HepG2 (cell line): ENCODE measurements around the gene POP7. TPM values are rescaled to one million over a fixed set of nuclear protein-coding genes. Genes with fewer than 3 reads are reported as not detected.

Source experiments
- AHR ChIP-seq: IDR thresholded peaks from 2 replicates; pipeline ENCODE4 v1.6.1; 2018; ENCODE audit warnings: missing genetic modification reagents, missing compliant biosample characterization
- ATF6 ChIP-seq: sonication (generic); formaldehyde crosslinking; conservative IDR thresholded peaks from 2 replicates; pipeline ENCODE4 v1.4.0; 2020; ENCODE audit warnings: missing genetic modification reagents
- ATF7-NPFF ChIP-seq: sonication (generic); formaldehyde crosslinking; IDR thresholded peaks from 2 replicates; pipeline ENCODE4 v1.8.1; 2023; ENCODE audit warnings: mild to moderate bottlenecking, low read depth, missing genetic modification reagents, moderate library complexity
- DR1 ChIP-seq: sonication (generic); formaldehyde crosslinking; IDR thresholded peaks from 2 replicates; pipeline ENCODE4 v1.8.0; 2021; ENCODE audit warnings: mild to moderate bottlenecking, missing genetic modification reagents, inconsistent platforms
- GABPB1 ChIP-seq: IDR thresholded peaks from 2 replicates; pipeline ENCODE4 v1.6.1; 2016; ENCODE audit warnings: mild to moderate bottlenecking, missing genetic modification reagents, moderate library complexity, missing compliant biosample characterization
- HHEX ChIP-seq: IDR thresholded peaks from 2 replicates; pipeline ENCODE4 v1.6.1; 2016; ENCODE audit warnings: control low read depth
- MEF2D ChIP-seq: sonication (generic); formaldehyde crosslinking; IDR thresholded peaks from 2 replicates; pipeline ENCODE4 v1.5.1; 2020; ENCODE audit warnings: mild to moderate bottlenecking, missing genetic modification reagents
- NRL ChIP-seq: sonication (generic); formaldehyde crosslinking; IDR thresholded peaks from 2 replicates; pipeline ENCODE4 v1.5.0; 2020; ENCODE audit warnings: missing genetic modification reagents, mild to moderate bottlenecking, moderate library complexity, borderline replicate concordance
- PLSCR1 ChIP-seq: sonication (generic); formaldehyde crosslinking; IDR thresholded peaks from 2 replicates; pipeline ENCODE4 v1.5.0; 2020; ENCODE audit warnings: missing genetic modification reagents, mild to moderate bottlenecking, borderline replicate concordance
- POGK ChIP-seq: sonication (generic); formaldehyde crosslinking; conservative IDR thresholded peaks from 2 replicates; pipeline ENCODE4 v1.8.0; 2022; ENCODE audit warnings: mild to moderate bottlenecking, moderate library complexity, missing genetic modification reagents
- POLR2AphosphoS5 ChIP-seq: IDR thresholded peaks from 2 replicates; pipeline ENCODE4 v1.6.1; 2012; ENCODE audit warnings: low read depth, low read length
- PPARG ChIP-seq: conservative IDR thresholded peaks from 2 replicates; pipeline ENCODE4 v1.6.1; 2016; ENCODE audit warnings: missing biosample characterization, missing genetic modification reagents
- SRY ChIP-seq: sonication (generic); formaldehyde crosslinking; IDR thresholded peaks from 2 replicates; pipeline ENCODE4 v1.8.0; 2022; ENCODE audit warnings: mild to moderate bottlenecking, missing genetic modification reagents
- ZNF362 ChIP-seq: sonication (generic); formaldehyde crosslinking; IDR thresholded peaks from 2 replicates; pipeline ENCODE4 v1.4.0; 2020; ENCODE audit warnings: missing genetic modification reagents, mild to moderate bottlenecking, borderline replicate concordance
- ZNF484 ChIP-seq: sonication (generic); formaldehyde crosslinking; IDR thresholded peaks from 2 replicates; pipeline ENCODE4 v1.5.1; 2020; ENCODE audit warnings: mild to moderate bottlenecking, low read depth, missing genetic modification reagents, borderline replicate concordance
- ZNF883 ChIP-seq: sonication (generic); formaldehyde crosslinking; IDR thresholded peaks from 2 replicates; pipeline ENCODE4 v1.5.1; 2020; ENCODE audit warnings: mild to moderate bottlenecking, missing genetic modification reagents; ENCODE audit errors: not compliant biosample characterization
- ZUFSP ChIP-seq: sonication (generic); formaldehyde crosslinking; IDR thresholded peaks from 2 replicates; pipeline ENCODE4 v1.9.0; 2021; ENCODE audit warnings: missing genetic modification reagents, mild to moderate bottlenecking, borderline replicate concordance
- polyA plus RNA-seq, 8 experiments: library from polyadenylated mRNA; depleted of rRNA in 3 of 8; stranded (reverse) in 7 of 8; unstranded in 1 of 8; fragments of >200 nt; fragmentation: Illumina TruSeq in 4 of 8; extraction: Trizol in 4 of 8; gene quantifications; 2 replicates each; pipeline versions ENCODE4 v1.2.1 to v1.2.3, GENCODE V29; 2011 to 2016; ENCODE audit warnings: low read depth in 4 of 8, missing spikeins in 1 of 8, mixed read lengths in 1 of 8; ENCODE audit not compliant: insufficient read depth in 1 of 8
- total RNA-seq, 5 experiments: library from RNA; depleted of rRNA; stranded (reverse); fragments of >200 nt; fragmentation: Illumina TruSeq; extraction: Trizol; gene quantifications; 2 replicates each; pipeline ENCODE4 v1.2.3, GENCODE V29; 2016; ENCODE audit warnings: low read depth in 1 of 5

POP7 gene
- total and polyA plus RNA-seq, 2 of the 13 experiments (the other 11 are each of a cell fraction or from before 2014, with no cell fraction given): 63.9 to 91.1 TPM

- peak; percentile 60 for TF ChIP-seq NRL
- 0 out of 2 replicates have a peak, but pooled peaks have one; percentile 44 for TF ChIP-seq ZNF362 (CRISPR knock-in tag)
- TF ChIP-seq PPARG (CRISPR knock-in tag): peak; percentile 55; the same call in 1 of the 2 replicates
- TF ChIP-seq ATF7-NPFF (CRISPR knock-in tag): peak; percentile 85; the same call in 1 of the 2 replicates
- 0 out of 2 replicates have a peak, but pooled peaks have one; percentile 15 for TF ChIP-seq HHEX (CRISPR knock-in tag)
- TF ChIP-seq PLSCR1 (CRISPR knock-in tag): no peak
- TF ChIP-seq ZUFSP (CRISPR knock-in tag): no peak
- peak; percentile 13 for TF ChIP-seq ZNF883 (CRISPR knock-in tag)
- TF ChIP-seq ZNF484 (CRISPR knock-in tag): peak; percentile 13; the same call in 1 of the 2 replicates
- no peak for TF ChIP-seq ATF6 (CRISPR knock-in tag)
- TF ChIP-seq GABPB1: peak; percentile 93
- TF ChIP-seq MEF2D (CRISPR knock-in tag): peak; percentile 68; the same call in 1 of the 2 replicates
- peak; percentile 93 for TF ChIP-seq DR1 (CRISPR knock-in tag)
- TF ChIP-seq AHR (CRISPR knock-in tag): no peak
- TF ChIP-seq SRY: peak; percentile 75; the same call in 1 of the 2 replicates
- peak; percentile 89 for TF ChIP-seq POLR2AphosphoS5
- TF ChIP-seq POGK: peak; percentile 51
Observed at GRCh38 chr7:100705753-100706671, at the start of gene POP7 (continued).
